Measurements from ENCODE around the gene FSCN2. TPM values are rescaled to one million over a fixed set of nuclear protein-coding genes. Genes with fewer than 3 reads are reported as not detected.

FSCN2 gene
- total RNA-seq, 1 experiment from 2014 or later, result 0.31 TPM

DNA sequence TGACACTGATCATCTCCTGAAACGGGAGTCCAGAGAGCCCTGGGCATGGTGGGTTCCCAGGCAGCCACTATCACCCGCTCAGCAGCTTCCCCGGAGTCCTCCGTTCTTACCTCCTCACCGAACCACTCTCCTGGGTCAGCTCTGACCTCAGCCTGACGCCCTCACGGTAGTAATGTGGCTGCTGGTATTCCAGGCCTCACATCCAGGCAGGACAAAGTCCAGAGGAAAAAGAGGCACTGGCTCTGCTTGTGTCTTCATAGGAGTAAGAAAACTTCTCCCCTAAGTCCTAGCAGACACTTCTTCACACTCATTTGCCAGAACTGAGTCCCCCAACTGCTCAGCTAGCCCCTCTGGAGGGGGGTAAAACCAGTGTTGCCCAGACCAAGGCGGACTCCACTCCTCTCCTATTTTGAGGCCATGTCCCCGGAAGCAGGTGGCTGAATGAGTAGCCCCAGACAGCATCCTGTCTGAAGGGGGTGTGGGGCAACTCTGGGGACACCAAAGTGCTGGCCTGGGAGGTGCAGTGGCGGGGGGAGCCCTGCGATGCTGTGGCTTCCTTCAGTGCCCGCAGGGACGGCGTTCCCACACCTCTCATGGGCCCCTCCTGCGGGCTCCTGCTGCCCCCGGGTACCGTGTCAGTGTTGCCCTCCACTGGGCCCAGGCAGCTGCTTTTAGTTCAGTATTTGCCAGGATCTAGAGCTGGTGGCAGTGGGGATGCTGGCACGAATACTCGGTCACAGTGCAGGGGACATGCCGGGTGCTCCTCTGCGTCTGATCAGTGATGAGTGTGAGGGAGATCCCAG, 5.4 kb downstream of the FSCN2 start (continued):
- TF ChIP-seq, protein P1, sequence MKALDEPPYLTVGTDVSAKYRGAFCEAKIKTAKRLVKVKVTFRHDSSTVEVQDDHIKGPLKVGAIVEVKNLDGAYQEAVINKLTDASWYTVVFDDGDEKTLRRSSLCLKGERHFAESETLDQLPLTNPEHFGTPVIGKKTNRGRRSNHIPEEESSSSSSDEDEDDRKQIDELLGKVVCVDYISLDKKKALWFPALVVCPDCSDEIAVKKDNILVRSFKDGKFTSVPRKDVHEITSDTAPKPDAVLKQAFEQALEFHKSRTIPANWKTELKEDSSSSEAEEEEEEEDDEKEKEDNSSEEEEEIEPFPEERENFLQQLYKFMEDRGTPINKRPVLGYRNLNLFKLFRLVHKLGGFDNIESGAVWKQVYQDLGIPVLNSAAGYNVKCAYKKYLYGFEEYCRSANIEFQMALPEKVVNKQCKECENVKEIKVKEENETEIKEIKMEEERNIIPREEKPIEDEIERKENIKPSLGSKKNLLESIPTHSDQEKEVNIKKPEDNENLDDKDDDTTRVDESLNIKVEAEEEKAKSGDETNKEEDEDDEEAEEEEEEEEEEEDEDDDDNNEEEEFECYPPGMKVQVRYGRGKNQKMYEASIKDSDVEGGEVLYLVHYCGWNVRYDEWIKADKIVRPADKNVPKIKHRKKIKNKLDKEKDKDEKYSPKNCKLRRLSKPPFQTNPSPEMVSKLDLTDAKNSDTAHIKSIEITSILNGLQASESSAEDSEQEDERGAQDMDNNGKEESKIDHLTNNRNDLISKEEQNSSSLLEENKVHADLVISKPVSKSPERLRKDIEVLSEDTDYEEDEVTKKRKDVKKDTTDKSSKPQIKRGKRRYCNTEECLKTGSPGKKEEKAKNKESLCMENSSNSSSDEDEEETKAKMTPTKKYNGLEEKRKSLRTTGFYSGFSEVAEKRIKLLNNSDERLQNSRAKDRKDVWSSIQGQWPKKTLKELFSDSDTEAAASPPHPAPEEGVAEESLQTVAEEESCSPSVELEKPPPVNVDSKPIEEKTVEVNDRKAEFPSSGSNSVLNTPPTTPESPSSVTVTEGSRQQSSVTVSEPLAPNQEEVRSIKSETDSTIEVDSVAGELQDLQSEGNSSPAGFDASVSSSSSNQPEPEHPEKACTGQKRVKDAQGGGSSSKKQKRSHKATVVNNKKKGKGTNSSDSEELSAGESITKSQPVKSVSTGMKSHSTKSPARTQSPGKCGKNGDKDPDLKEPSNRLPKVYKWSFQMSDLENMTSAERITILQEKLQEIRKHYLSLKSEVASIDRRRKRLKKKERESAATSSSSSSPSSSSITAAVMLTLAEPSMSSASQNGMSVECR (CRISPR knock-in tag; IDR thresholded peaks at IDR 0.05; ENCODE audit: borderline replicate concordance), result no peak
- no peak for TF ChIP-seq CREM (CRISPR knock-in tag; IDR thresholded peaks at IDR 0.05)
- TF ChIP-seq, protein P2, sequence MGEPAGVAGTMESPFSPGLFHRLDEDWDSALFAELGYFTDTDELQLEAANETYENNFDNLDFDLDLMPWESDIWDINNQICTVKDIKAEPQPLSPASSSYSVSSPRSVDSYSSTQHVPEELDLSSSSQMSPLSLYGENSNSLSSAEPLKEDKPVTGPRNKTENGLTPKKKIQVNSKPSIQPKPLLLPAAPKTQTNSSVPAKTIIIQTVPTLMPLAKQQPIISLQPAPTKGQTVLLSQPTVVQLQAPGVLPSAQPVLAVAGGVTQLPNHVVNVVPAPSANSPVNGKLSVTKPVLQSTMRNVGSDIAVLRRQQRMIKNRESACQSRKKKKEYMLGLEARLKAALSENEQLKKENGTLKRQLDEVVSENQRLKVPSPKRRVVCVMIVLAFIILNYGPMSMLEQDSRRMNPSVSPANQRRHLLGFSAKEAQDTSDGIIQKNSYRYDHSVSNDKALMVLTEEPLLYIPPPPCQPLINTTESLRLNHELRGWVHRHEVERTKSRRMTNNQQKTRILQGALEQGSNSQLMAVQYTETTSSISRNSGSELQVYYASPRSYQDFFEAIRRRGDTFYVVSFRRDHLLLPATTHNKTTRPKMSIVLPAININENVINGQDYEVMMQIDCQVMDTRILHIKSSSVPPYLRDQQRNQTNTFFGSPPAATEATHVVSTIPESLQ (CRISPR knock-in tag; IDR thresholded peaks at IDR 0.05), result no peak
- TF ChIP-seq STAT6 (CRISPR knock-in tag; conservative IDR thresholded peaks at IDR 0.05; ENCODE audit: low read depth), result no peak
- TF ChIP-seq SMAD3 (CRISPR knock-in tag; IDR thresholded peaks at IDR 0.05; ENCODE audit: borderline replicate concordance), result no peak
- no peak for TF ChIP-seq GTF2I (CRISPR knock-in tag; conservative IDR thresholded peaks at IDR 0.05)
- TF ChIP-seq PRDM15 (CRISPR knock-in tag; IDR thresholded peaks at IDR 0.05), result no peak
- TF ChIP-seq PREB (CRISPR knock-in tag; IDR thresholded peaks at IDR 0.05; ENCODE audit: borderline replicate concordance), result no peak
- TF ChIP-seq, protein P3, sequence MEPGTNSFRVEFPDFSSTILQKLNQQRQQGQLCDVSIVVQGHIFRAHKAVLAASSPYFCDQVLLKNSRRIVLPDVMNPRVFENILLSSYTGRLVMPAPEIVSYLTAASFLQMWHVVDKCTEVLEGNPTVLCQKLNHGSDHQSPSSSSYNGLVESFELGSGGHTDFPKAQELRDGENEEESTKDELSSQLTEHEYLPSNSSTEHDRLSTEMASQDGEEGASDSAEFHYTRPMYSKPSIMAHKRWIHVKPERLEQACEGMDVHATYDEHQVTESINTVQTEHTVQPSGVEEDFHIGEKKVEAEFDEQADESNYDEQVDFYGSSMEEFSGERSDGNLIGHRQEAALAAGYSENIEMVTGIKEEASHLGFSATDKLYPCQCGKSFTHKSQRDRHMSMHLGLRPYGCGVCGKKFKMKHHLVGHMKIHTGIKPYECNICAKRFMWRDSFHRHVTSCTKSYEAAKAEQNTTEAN (CRISPR knock-in tag; IDR thresholded peaks at IDR 0.05), result no peak
